Measurements from ENCODE around the gene CSRNP3.

- TF ChIP-seq TAF1 (IDR thresholded peaks at IDR 0.05; ENCODE audit: low read depth, low read length) (no peak), POLR2A (IDR thresholded peaks at IDR 0.05; ENCODE audit: low read depth, low read length) (no peak), POLR2AphosphoS5 (IDR thresholded peaks at IDR 0.05; ENCODE audit: low read depth, low read length) (no peak), SPI1 (IDR thresholded peaks at IDR 0.05; ENCODE audit: low read depth, low read length) (no peak), POU2F2 (IDR thresholded peaks at IDR 0.05; ENCODE audit: low read depth, low read length) (no peak)
Observed at GRCh38 chr2:165467921-165468320, 1.6 kb upstream of the CSRNP3 start.

Data from GM12891 (cell line).